GM20431 (cell line): ENCODE measurements around the gene ASTL.
"Not testable (repeated sequence)": the region's sequence is repeated elsewhere in the genome, so short reads cannot be mapped to it uniquely, and the experiment has no call there.

Experiments used
- in situ Hi-C: fragments of 300-500 bp; cut with MseI, MboI; formaldehyde crosslinking; loops from one replicate; pipeline ENCODE4 v1.15.0; 2020; ENCODE audit warnings: low sequenced_read_pairs; ENCODE audit not compliant: unreplicated experiment

Gene ASTL

GRCh38 chr2:96147593-96148201, 9.4 kb upstream of the ASTL start:
- in situ Hi-C loops, result no loop called here

GRCh38 chr2:96146881-96147592, 8.7 kb upstream of the ASTL start:
- in situ Hi-C loops, result no loop called here

GRCh38 chr2:96146153-96146880, 8.0 kb upstream of the ASTL start:
- in situ Hi-C loops, result no loop called here

GRCh38 chr2:96145848-96146152, 7.5 kb upstream of the ASTL start:
- in situ Hi-C loops, result no loop called here

GRCh38 chr2:96145036-96145847, 6.9 kb upstream of the ASTL start, which contains the start of gene DUSP2:
DUSP2 (minus strand) TSS chr2:96145440; CDS start chr2:96145354, 86 bp downstream.
- in situ Hi-C loops, result no loop called here

- in situ Hi-C loops, result no loop called here
These were observed 6.3 kb upstream of the ASTL start for GRCh38 chr2:96144481-96145035.

- in situ Hi-C loops, result no loop called here
These were observed 5.7 kb upstream of the ASTL start for GRCh38 chr2:96143848-96144480.

- in situ Hi-C loops, result no loop called here
These were observed 5.0 kb upstream of the ASTL start for GRCh38 chr2:96143231-96143847.

GRCh38 chr2:96142217-96143113, 4.2 kb upstream of the ASTL start:
- in situ Hi-C loops, result no loop called here

- in situ Hi-C loops, result not testable (repeated sequence)
These were observed 3.3 kb upstream of the ASTL start for GRCh38 chr2:96141624-96141967.

- in situ Hi-C loops, result no loop called here
These were observed 2.8 kb upstream of the ASTL start for GRCh38 chr2:96140941-96141623.

- in situ Hi-C loops, result loop anchor here (10.0 kb wide), 1 partner anchor 46 kb away; no protein-coding TSS in a partner anchor
These were observed 968 bp upstream of the ASTL start for GRCh38 chr2:96139181-96139758.

- in situ Hi-C loops, result loop anchor here (10.0 kb wide), 1 partner anchor 47 kb away; no protein-coding TSS in a partner anchor
These were observed 752 bp downstream of the ASTL start for GRCh38 chr2:96137321-96138178.

- in situ Hi-C loops, result loop anchor here (10.0 kb wide), 1 partner anchor 49 kb away; no protein-coding TSS in a partner anchor
These were observed 2.1 kb downstream of the ASTL start for GRCh38 chr2:96136129-96136720.

- in situ Hi-C loops, result loop anchor here (10.0 kb wide), 1 partner anchor 49 kb away; no protein-coding TSS in a partner anchor
These were observed 2.7 kb downstream of the ASTL start for GRCh38 chr2:96135621-96136020.

- in situ Hi-C loops, result loop anchor here (10.0 kb wide), 1 partner anchor 50 kb away; no protein-coding TSS in a partner anchor
These were observed 3.1 kb downstream of the ASTL start for GRCh38 chr2:96135171-96135570.
